Common myeloid progenitor, CD34-positive (primary cell): ENCODE results near the gene ATP8B3.

ENCODE experiments used
- CTCF ChIA-PET: fragments of 350-600 bp; sonication (Branson Sonifier 250); formaldehyde crosslinking; loops from one replicate; lab custom pipeline; 2021; ENCODE audit warnings: antibody characterized with exemption; lab: Charles Lee
- POLR2A ChIA-PET: fragments of 350-600 bp; sonication (Branson Sonifier 250); formaldehyde crosslinking; loops from one replicate; lab custom pipeline; 2021; ENCODE audit warnings: antibody characterized with exemption; lab: Charles Lee
- DNase-seq, 3 donors: peaks; one replicate each; pipeline versions ENCODE4 v3.0.0 to v3.0.0-alpha.2; 2013
- H3K27ac ChIP-seq, 2 experiments: 1 replicate in 1 of 2; 2 replicates in 1 of 2; pipeline ENCODE4 v1.7.0; 2013; ENCODE audit warnings: inconsistent platforms in 2 of 2, low read length in 2 of 2, mild to moderate bottlenecking in 2 of 2, low read depth in 1 of 2, moderate library complexity in 1 of 2; ENCODE audit not compliant: severe bottlenecking in 2 of 2, insufficient read depth in 1 of 2, poor library complexity in 1 of 2
- H3K27me3 ChIP-seq, 5 experiments: replicated peaks in 2 of 5; 1 replicate in 3 of 5; 2 replicates in 2 of 5; pipeline versions ENCODE4 v1.6.1 to v1.7.0; 2013; ENCODE audit warnings: low read length in 4 of 5, mild to moderate bottlenecking in 2 of 5, moderate library complexity in 2 of 5, inconsistent platforms in 1 of 5; ENCODE audit not compliant: insufficient read depth in 5 of 5, control insufficient read depth in 4 of 5
- H3K36me3 ChIP-seq, 4 experiments: 1 replicate in 2 of 4; 2 replicates in 2 of 4; pipeline versions ENCODE4 v1.6.1 to v1.7.0; 2013; ENCODE audit warnings: low read length in 3 of 4, control low read depth in 1 of 4, mild to moderate bottlenecking in 1 of 4; ENCODE audit not compliant: control insufficient read depth in 4 of 4, insufficient read depth in 4 of 4
- H3K4me1 ChIP-seq, 4 experiments: 1 replicate in 3 of 4; 2 replicates in 1 of 4; pipeline versions ENCODE4 v1.6.1 to v1.7.1; 2013; ENCODE audit warnings: low read length in 3 of 4, mild to moderate bottlenecking in 3 of 4, control low read depth in 1 of 4, inconsistent platforms in 1 of 4, moderate library complexity in 1 of 4; ENCODE audit not compliant: control insufficient read depth in 4 of 4, insufficient read depth in 4 of 4; ENCODE audit errors: control extremely low read depth in 1 of 4
- H3K4me3 ChIP-seq, 7 experiments: 1 replicate in 4 of 7; 2 replicates in 3 of 7; pipeline versions ENCODE4 v1.5.1 to v1.7.0; 2013; ENCODE audit warnings: mild to moderate bottlenecking in 7 of 7, low read length in 6 of 7, moderate library complexity in 6 of 7, inconsistent platforms in 2 of 7, low read depth in 2 of 7, control low read depth in 1 of 7; ENCODE audit not compliant: insufficient read depth in 4 of 7, control insufficient read depth in 1 of 7; ENCODE audit errors: extremely low read depth in 1 of 7
- H3K9me3 ChIP-seq, 5 experiments: 1 replicate in 4 of 5; 2 replicates in 1 of 5; pipeline versions ENCODE4 v1.6.1 to v1.7.1; 2013; ENCODE audit warnings: low read length in 4 of 5, mild to moderate bottlenecking in 2 of 5, inconsistent platforms in 1 of 5, low read depth in 1 of 5, moderate library complexity in 1 of 5; ENCODE audit not compliant: control insufficient read depth in 4 of 5, insufficient read depth in 2 of 5; ENCODE audit errors: control extremely low read depth in 1 of 5
- WGBS: methylation state at CpG from one replicate; pipeline ENCODE4 v1.1.5; 2013; ENCODE audit not compliant: insufficient coverage; 5-methylcytosine and 5-hydroxymethylcytosine counted together

The ATP8B3 gene

DNA sequence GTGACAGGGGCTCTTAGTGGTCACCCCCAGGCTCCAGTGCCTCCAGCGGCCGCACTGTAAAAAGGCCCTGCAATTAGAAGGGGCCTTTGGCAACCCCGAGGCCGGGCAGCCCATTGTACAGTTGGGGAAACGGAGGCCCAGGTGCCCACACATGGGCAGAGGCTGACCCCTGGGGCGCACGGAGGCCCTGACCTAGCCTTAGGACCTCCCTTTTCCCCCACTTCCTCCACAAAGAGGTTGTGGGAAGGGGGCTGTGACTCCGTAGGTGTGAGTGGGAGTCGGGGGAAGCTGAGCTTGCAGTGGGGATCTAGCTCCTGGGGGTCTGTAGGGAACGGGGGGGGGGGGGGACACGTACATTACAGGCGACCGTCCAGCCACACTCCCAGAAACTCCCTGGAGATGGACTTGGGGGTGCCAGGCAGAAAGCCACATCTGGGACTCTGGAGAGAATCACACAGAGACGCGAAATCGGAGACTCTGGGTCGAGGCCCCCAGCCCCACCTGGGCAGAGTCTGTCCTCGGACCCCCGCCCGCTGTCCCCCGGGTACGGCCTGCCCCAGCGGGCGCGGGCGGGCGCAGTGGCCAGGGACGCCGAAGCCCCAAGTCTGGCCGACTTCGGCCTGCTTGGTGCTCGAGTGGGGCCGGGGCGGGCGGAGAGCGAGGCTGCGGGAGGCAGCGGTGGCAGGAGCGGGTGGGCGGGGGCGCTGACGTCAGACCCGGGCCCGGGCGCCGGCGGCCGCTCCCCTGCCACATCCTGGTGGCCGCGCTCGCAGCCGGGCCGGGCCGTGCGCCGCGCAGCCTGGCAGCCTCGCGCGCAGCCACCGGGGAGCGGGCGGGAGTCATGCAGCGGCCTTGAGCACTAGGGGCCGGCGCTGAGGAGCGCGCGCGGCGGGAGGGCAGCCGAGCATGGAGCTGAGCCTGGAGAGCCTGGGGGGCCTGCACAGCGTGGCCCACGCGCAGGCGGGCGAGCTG, 59.0 kb downstream of the ATP8B3 start, which contains the start of gene ONECUT3:
ONECUT3 (plus strand) TSS at position 750 of the 972 bp plus-strand sequence; CDS start at position 907, 157 bp downstream.
- WGBS = 2% methylated on average over 65 of the region's 77 CpGs
- peak within 1 kb of the TSS in 1 of 7 experiments; percentile 5 for H3K4me3 ChIP-seq
- POLR2A ChIA-PET = interaction anchor here (0.5 kb wide), 1 partner anchor 112 kb away, joined by 4 read pairs; no protein-coding TSS in a partner anchor
- H3K4me1 ChIP-seq = peaks cover 0 to 59% (median 39%) of the 10 kb centered on the region in 4 experiments
- DNase-seq = peak in 1 of 3 donors; percentile 44
- CTCF ChIA-PET = no interaction called here
- H3K27ac ChIP-seq = no peak within 1 kb of the TSS
- H3K9me3 ChIP-seq = no peaks in the 10 kb centered on the region
- H3K27me3 ChIP-seq = peaks cover 0 to 94% (median 46%) of the 10 kb centered on the region in 5 experiments
- no peaks in the 10 kb centered on the region for H3K36me3 ChIP-seq

DNA sequence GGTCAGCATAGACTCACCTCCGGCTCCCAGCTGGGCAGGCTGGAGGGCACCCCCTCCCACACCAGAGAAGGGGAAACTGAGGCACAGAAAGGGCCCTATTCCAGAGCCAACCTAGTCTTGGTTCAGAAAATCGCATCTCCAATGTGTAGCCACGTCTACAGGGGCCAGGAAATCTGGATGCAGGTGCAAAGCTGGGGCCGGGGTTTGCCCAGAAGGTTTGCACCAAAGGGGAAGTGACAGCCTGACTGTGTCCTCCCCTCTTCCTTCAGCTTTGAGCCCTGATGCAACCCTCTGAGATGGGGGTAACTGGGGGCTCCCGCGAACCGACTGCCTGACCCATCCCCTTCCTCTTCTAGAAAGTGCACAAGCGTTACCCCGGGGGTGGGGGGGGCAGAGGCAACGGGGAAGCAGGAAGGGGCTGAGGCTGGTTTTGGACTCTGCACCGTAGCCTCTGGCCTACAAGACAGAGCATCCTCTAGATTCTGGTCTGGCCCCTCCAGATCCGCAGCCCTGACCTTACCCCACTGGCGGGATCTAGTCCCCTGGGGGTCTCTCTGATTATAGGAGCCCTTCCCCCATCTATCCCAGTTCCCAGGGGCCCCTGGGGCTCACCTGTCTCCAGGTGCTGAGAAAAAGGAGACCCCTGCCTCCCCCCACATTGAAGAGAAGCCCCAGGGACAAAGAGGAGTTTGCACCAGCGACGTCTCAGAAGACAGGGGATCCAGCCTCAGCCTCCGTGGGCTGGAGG, 59.9 kb downstream of the ATP8B3 start:
- CTCF ChIA-PET = interaction anchor here (1.2 kb wide), 1 partner anchor 15 kb away, joined by 3 read pairs; no protein-coding TSS in a partner anchor
- POLR2A ChIA-PET = interaction anchor here (0.5 kb wide), 1 partner anchor 111 kb away, joined by 4 read pairs; no protein-coding TSS in a partner anchor
- 4% methylated on average over 10 of the region's 16 CpGs for WGBS
- Histone ChIP-seq H3K36me3 (no peaks in the 10 kb centered on the region), H3K9me3 (no peaks in the 10 kb centered on the region), H3K4me3 (no peak overlapping the region), H3K27ac (no peak overlapping the region), H3K27me3 (peaks cover 0 to 94% (median 50%) of the 10 kb centered on the region in 5 experiments), H3K4me1 (peaks cover 0 to 53% (median 34%) of the 10 kb centered on the region in 4 experiments)
- peak; percentile 34 to 84 (median 82) for DNase-seq

DNA sequence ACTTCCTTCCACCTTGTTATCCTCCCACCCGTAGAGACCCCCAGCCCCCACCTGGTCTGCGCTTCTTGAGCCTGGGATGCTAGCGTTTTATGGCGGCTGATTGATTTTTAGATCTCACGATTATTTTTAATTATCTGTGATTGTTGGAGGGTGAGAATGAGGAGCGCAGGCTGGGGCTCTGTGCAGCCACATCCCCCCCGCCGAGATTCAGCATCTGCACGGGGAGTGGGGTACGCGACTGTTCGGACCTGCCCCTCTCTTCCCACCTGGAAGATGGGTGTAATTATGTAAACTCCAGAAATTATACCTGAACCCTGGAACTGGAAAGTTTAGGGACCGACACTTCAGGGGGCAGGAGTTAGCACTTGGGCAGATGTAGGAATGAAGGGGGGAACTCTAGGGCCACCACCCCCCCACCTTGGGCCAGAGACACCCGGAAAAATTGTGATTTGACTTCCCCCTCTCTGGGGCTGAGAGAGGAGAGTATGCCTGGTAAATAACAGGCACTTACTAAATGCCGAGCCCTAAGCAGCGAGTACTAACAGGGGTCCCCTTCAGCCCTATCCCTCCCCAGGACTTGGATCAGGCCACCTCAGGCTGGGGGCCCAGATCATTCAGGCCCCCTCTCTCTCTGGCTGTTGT, 60.6 kb downstream of the ATP8B3 start:
- Histone ChIP-seq H3K27ac (no peak overlapping the region), H3K4me3 (no peak overlapping the region), H3K27me3 (peaks cover 0 to 95% (median 49%) of the 10 kb centered on the region in 5 experiments), H3K9me3 (no peaks in the 10 kb centered on the region), H3K36me3 (no peaks in the 10 kb centered on the region), H3K4me1 (peaks cover 0 to 51% (median 29%) of the 10 kb centered on the region in 4 experiments)
- whole genome bisulfite sequencing = 14% methylated on average over 3 of the region's 16 CpGs
- no peak for DNase-seq
- POLR2A ChIA-PET = no interaction called here
- CTCF ChIA-PET = interaction anchor here (1.0 to 2.1 kb wide), 3 partner anchors 10 to 56 kb away, joined by 3 to 5 read pairs (median 4); no protein-coding TSS in a partner anchor

- H3K27me3 ChIP-seq = peaks cover 0 to 94% (median 43%) of the 10 kb centered on the region in 5 experiments
- H3K27ac ChIP-seq = no peak overlapping the region
- peaks cover 0 to 49% (median 29%) of the 10 kb centered on the region in 4 experiments for H3K4me1 ChIP-seq
- H3K4me3 ChIP-seq = no peak overlapping the region
- ChIA-PET POLR2A (no interaction called here), CTCF (interaction anchor here (1.0 to 2.1 kb wide), 3 partner anchors 11 to 55 kb away, joined by 4 to 5 read pairs (median 4); no protein-coding TSS in a partner anchor)
- no peak for DNase-seq
- H3K9me3 ChIP-seq = no peaks in the 10 kb centered on the region
- H3K36me3 ChIP-seq = no peaks in the 10 kb centered on the region
- 0% methylated on average over 3 of the region's 14 CpGs for WGBS
Measured at GRCh38 chr19:1750343-1751021, 61.6 kb downstream of the ATP8B3 start.

DNA sequence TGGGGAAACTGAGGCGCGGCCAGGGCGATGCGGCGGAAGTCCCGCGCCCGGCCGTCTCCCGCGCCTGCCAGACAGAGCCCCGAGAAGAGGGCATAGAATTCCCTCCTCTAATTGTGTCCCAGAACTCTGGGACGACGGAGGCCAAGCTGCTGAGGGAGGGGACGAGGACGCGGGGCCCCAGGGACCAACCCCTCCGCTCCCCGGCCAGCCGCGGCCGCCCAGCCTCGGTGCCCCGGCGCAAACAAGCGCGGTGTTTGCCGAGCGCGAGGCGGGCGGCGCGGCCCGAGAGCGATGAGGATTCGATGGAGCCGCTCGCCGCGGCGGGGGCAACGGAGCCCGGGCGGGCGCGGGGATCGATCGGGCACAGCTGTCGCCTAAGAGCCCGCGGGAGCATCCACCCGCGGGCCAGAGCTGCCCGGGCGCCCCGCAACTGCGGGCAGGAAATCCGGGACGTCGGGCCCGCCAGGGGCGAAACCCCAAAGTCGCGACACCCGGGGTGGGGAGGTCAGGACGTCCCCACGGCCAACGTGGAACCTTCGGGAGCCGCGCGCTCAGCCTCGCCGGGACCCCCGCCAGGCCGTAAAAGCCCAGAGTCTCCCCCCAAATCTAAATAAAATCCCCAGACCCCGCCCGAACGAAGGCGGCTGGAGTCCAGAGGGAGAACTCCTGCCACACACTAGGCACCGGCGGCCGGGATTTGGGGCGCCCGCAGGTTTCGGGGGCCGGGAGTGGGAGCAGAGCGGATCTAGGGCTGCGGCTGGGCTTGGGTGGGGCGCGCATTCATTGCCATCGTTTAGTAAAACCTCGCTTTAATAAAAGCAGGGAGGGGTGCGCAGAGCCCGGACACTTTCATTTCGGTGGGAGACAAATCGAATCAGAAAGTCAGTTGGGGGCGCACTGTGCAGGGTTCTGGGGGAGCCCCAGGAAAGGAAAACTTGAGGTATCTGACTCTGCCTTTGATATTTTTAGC, 62.4 kb downstream of the ATP8B3 start:
- H3K27ac ChIP-seq = no peak overlapping the region
- peaks cover 0 to 47% (median 23%) of the 10 kb centered on the region in 4 experiments for H3K4me1 ChIP-seq
- ChIA-PET CTCF (interaction anchor here (1.3 to 2.1 kb wide), 2 partner anchors 12 to 46 kb away, joined by 4 to 5 read pairs; no protein-coding TSS in a partner anchor), POLR2A (no interaction called here)
- WGBS = 2% methylated on average over 74 of the region's 99 CpGs
- DNase-seq = no peak
- H3K36me3 ChIP-seq = no peaks in the 10 kb centered on the region
- H3K4me3 ChIP-seq = peak overlapping the region in 2 of 7 experiments; percentile 11 to 36
- H3K9me3 ChIP-seq = no peaks in the 10 kb centered on the region
- H3K27me3 ChIP-seq = peaks cover 0 to 94% (median 47%) of the 10 kb centered on the region in 5 experiments
